Karpas-422 (cell line): ENCODE data around the gene LAP3. TPM values are rescaled to one million over a fixed set of nuclear protein-coding genes. Genes with fewer than 3 reads are reported as not detected.

Source experiments
- DNase-seq: peaks from one replicate; pipeline ENCODE4 v3.0.0-alpha.2; 2015
- H2AFZ ChIP-seq: fragments of 200-600 bp; sonication (generic); 2 replicates; pipeline ENCODE4 v1.6.1; 2014; ENCODE audit warnings: antibody characterized with exemption, low read length, mixed read lengths
- H3K27ac ChIP-seq: fragments of 200-600 bp; sonication (generic); 2 replicates; pipeline ENCODE4 v1.5.1; 2014; ENCODE audit warnings: mild to moderate bottlenecking, low read length, moderate library complexity
- H3K27me3 ChIP-seq: fragments of 200-600 bp; sonication (generic); 2 replicates; pipeline ENCODE4 v1.6.1; 2014; ENCODE audit warnings: low read length, mixed read lengths
- H3K36me3 ChIP-seq: fragments of 200-600 bp; sonication (generic); 2 replicates; pipeline ENCODE4 v1.6.1; 2014; ENCODE audit warnings: low read length, mixed read lengths; ENCODE audit not compliant: insufficient read depth
- H3K4me1 ChIP-seq: fragments of 200-600 bp; sonication (generic); 2 replicates; pipeline ENCODE4 v1.6.1; 2014; ENCODE audit warnings: mild to moderate bottlenecking, low read length, mixed read lengths
- H3K4me2 ChIP-seq: fragments of 200-600 bp; sonication (generic); 2 replicates; pipeline ENCODE4 v1.6.1; 2014; ENCODE audit warnings: low read length, low read depth, mild to moderate bottlenecking; ENCODE audit not compliant: poor library complexity, severe bottlenecking
- H3K4me3 ChIP-seq: fragments of 200-600 bp; sonication (generic); 2 replicates; pipeline ENCODE4 v1.5.1; 2014; ENCODE audit warnings: mild to moderate bottlenecking, antibody characterized with exemption, low read length, mixed read lengths
- H3K79me2 ChIP-seq: fragments of 200-600 bp; sonication (generic); 2 replicates; pipeline ENCODE4 v1.6.1; 2014; ENCODE audit warnings: mild to moderate bottlenecking, low read length, mixed read lengths
- H3K9ac ChIP-seq: fragments of 200-600 bp; sonication (generic); 2 replicates; pipeline ENCODE4 v1.6.0; 2014; ENCODE audit warnings: low read length
- H3K9me2 ChIP-seq: fragments of 200-600 bp; sonication (generic), shearing (Covaris generic); replicated peaks from 2 replicates; pipeline ENCODE4 v1.6.0; 2014; ENCODE audit warnings: mild to moderate bottlenecking, low read length, moderate library complexity; ENCODE audit not compliant: insufficient read depth
- H3K9me3 ChIP-seq: fragments of 300-700, 200-600 bp; sonication (generic); 2 replicates; pipeline ENCODE4 v1.6.1; 2014; ENCODE audit warnings: low read length, mixed read lengths
- H4K20me1 ChIP-seq: fragments of 200-600 bp; sonication (generic); 2 replicates; pipeline ENCODE4 v1.6.1; 2014; ENCODE audit warnings: mild to moderate bottlenecking, antibody characterized with exemption, low read length, low read depth; ENCODE audit not compliant: insufficient read depth
- total RNA-seq: library from RNA; depleted of rRNA; stranded (reverse); fragments of >200 nt; shearing (Covaris generic); gene quantifications from 2 replicates; pipeline ENCODE4 v1.2.3, GENCODE V29; 2014; ENCODE audit warnings: low replicate concordance

LAP3 gene
- total RNA-seq, 1 experiment from 2014 or later, result 146 TPM

DNA sequence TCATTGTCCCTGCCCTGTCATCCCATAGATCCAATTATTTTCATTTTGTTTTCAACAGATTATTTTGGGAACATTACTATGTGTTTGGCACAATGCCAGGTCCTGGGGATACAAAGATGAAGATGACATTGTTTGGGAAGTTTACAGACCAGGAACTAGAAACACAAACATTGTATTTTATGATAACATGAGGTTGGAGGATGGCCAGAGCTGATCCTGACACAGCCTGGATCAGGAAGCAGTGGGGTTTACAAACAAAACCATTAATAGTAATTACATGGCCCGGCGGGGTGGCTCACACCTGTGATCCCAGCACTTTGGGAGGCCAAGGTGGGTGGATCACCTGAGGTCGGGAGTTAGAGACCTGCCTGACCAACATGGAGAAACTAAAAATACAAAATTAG is 32.2 kb upstream of the LAP3 start:
- Histone ChIP-seq H3K4me2 (no peak overlapping the region), H3K27ac (no peak overlapping the region)

DNA sequence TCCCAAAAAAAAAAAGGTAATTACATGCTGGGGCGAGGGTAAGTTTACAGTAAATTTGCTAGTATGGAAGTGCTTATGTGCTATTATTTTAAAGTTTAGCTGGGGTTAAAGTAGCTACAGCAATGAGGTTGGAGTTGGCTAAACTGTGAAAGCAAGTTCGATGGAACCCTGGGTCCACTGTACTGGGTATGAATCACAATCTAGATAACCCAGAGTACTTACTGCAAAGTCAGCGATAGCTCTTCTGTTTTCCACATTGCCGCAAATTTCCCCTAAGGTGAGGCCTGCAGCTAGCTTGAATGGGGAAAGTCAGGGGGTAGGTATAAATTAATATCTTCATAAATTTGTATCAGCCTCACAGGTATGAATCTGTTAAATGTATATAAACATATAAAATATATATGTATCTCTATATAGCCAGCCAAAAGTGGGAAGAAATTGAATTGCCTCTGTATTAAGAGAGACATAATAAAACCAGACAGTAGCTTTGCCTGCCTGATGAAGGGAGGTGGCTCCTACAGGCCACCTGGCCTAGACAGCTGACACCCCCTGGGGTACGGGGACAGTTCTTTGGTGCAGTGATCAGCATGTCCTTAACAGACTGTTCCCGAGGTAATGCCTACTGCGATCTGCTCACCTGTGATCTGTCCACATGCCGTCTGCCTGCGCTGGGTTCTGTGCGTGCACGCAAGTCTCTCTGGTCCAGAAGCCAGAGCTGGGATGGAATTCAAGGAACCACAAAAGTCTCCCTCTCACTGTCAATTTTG is 31.4 kb upstream of the LAP3 start:
- Histone ChIP-seq H3K27me3 (no peaks in the 10 kb centered on the region), H3K9me2 (no peaks in the 10 kb centered on the region), H3K27ac (no peak overlapping the region), H2AFZ (no peak overlapping the region), H4K20me1 (no peaks in the 10 kb centered on the region), H3K4me1 (peaks cover 4% of the 10 kb centered on the region; the same call in 1 of the 2 replicates), H3K9me3 (no peaks in the 10 kb centered on the region), H3K36me3 (no peaks in the 10 kb centered on the region), H3K4me3 (no peak overlapping the region), H3K79me2 (no peaks in the 10 kb centered on the region), H3K4me2 (no peak overlapping the region), H3K9ac (no peak overlapping the region)
- no peak for DNase-seq

More for the DNA sequence above, 32.2 kb upstream of the LAP3 start:
- H3K9me3 ChIP-seq, result no peaks in the 10 kb centered on the region
- H3K9ac ChIP-seq, result no peak overlapping the region
- no peak for DNase-seq
- H3K27me3 ChIP-seq, result no peaks in the 10 kb centered on the region
- peaks cover 3% of the 10 kb centered on the region; the same call in 1 of the 2 replicates for H3K4me1 ChIP-seq
- H4K20me1 ChIP-seq, result no peaks in the 10 kb centered on the region
- H2AFZ ChIP-seq, result no peak overlapping the region
- no peaks in the 10 kb centered on the region for H3K36me3 ChIP-seq
- no peak overlapping the region for H3K4me3 ChIP-seq
- no peaks in the 10 kb centered on the region for H3K79me2 ChIP-seq
- no peaks in the 10 kb centered on the region for H3K9me2 ChIP-seq

DNA sequence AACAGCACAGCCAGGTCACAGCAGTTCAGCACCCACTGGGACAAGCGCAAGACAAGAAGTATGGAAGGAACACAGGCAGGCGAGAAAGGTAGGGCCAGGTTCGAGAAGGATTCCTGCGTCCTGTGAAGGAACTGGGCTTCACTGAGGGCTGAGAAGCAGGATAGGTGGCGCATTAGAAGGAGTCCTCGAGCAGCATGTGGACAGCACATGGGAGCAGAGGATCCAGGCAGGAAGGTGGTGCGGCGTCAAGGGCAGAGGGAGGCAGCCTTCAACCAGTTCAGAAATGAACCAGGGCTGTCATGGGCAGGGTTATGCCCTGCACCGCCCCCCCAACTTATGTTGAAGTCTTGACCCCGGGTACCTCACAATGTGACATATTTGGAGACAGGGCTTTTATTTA is 30.8 kb upstream of the LAP3 start:
- no peak overlapping the region for H3K27ac ChIP-seq
- no peak overlapping the region for H3K9ac ChIP-seq
- no peaks in the 10 kb centered on the region for H4K20me1 ChIP-seq
- no peak for DNase-seq
- no peaks in the 10 kb centered on the region for H3K9me2 ChIP-seq
- no peak overlapping the region for H2AFZ ChIP-seq
- H3K27me3 ChIP-seq, result no peaks in the 10 kb centered on the region
- H3K4me3 ChIP-seq, result no peak overlapping the region
- peaks cover 4% of the 10 kb centered on the region; the same call in 1 of the 2 replicates for H3K4me1 ChIP-seq
- no peaks in the 10 kb centered on the region for H3K79me2 ChIP-seq
- no peaks in the 10 kb centered on the region for H3K9me3 ChIP-seq
- H3K4me2 ChIP-seq, result no peak overlapping the region
- no peaks in the 10 kb centered on the region for H3K36me3 ChIP-seq

DNA sequence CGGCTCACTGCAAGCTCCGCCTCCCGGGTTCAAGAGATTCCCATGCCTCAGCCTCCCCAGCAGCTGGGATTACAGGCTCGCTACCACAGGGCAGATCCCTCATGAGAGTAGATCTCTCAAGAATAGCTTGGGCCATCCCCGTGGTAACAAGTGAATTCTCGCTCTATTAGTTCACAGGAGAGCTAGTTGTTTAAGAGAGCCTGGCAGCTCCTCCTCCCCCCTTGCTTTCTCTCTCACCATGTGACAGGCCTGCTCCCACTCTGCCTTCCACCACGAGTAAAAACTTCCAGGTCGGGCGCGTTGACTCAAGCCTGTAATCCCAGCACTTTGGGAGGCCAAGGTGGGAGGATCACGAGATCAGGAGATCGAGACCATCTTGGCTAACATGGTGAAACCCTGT is 30.3 kb upstream of the LAP3 start:
- Histone ChIP-seq H3K79me2 (no peaks in the 10 kb centered on the region), H3K9me3 (no peaks in the 10 kb centered on the region), H3K4me3 (no peak overlapping the region), H3K27me3 (no peaks in the 10 kb centered on the region), H3K36me3 (no peaks in the 10 kb centered on the region), H3K9me2 (no peaks in the 10 kb centered on the region), H3K4me1 (peaks cover 7% of the 10 kb centered on the region), H3K9ac (no peak overlapping the region), H3K4me2 (no peak overlapping the region), H3K27ac (no peak overlapping the region), H2AFZ (no peak overlapping the region), H4K20me1 (no peaks in the 10 kb centered on the region)
- no peak for DNase-seq

DNA sequence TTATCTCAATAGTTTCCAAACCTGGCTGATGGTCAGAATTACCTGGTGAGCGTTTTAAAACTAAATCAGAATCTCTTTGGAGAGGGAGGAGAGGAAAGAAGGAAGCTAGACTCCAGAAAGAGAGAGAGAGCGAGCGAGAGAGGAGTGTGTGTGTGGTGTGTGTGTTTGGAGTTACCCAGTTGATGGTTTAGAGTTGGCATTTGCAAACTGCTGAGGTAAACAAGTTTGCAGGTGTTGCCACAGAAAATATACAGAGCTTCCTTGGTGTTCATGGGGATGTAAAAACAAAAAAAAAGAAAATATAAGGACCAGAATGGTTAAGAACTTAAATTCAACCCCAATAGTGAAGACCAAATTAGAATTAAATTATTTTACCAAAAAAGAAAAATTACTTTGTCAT is 26.4 kb upstream of the LAP3 start:
- no peak overlapping the region for H2AFZ ChIP-seq
- H3K4me2 ChIP-seq, result no peak overlapping the region
- no peaks in the 10 kb centered on the region for H3K79me2 ChIP-seq
- no peaks in the 10 kb centered on the region for H3K9me2 ChIP-seq
- H3K36me3 ChIP-seq, result no peaks in the 10 kb centered on the region
- no peaks in the 10 kb centered on the region for H4K20me1 ChIP-seq
- no peak overlapping the region for H3K4me3 ChIP-seq
- no peak for DNase-seq
- H3K9me3 ChIP-seq, result no peaks in the 10 kb centered on the region
- peaks cover 16% of the 10 kb centered on the region for H3K4me1 ChIP-seq
- H3K27me3 ChIP-seq, result no peaks in the 10 kb centered on the region
- H3K27ac ChIP-seq, result no peak overlapping the region
- no peak overlapping the region for H3K9ac ChIP-seq

DNA sequence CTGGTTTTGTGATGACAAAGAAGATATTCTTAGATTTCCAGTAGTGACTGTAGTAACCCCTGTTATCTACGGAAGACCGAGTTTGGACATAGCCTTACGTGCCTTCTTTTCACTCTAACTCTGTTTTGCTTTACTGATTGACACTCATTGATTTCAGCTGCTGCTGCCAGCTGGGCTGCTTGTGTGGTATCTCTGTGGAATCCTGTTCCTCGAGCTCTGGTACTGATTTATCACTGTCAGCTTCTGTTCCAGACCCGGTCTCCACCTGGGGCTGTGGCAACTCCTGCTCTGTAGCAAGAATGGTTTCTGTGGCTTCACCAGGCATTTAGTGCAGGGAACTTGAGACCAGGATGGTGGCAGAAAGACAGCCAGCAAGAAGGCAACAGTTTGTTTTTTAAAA is 24.6 kb upstream of the LAP3 start:
- DNase-seq, result no peak
- Histone ChIP-seq H3K79me2 (no peaks in the 10 kb centered on the region), H3K27me3 (no peaks in the 10 kb centered on the region), H3K4me1 (peaks cover 16% of the 10 kb centered on the region), H2AFZ (peak overlapping the region; percentile 60), H3K9me3 (no peaks in the 10 kb centered on the region), H3K4me3 (no peak overlapping the region), H3K9me2 (no peaks in the 10 kb centered on the region), H3K4me2 (peak overlapping the region; percentile 12), H4K20me1 (no peaks in the 10 kb centered on the region), H3K27ac (no peak overlapping the region), H3K36me3 (no peaks in the 10 kb centered on the region), H3K9ac (no peak overlapping the region)

DNA sequence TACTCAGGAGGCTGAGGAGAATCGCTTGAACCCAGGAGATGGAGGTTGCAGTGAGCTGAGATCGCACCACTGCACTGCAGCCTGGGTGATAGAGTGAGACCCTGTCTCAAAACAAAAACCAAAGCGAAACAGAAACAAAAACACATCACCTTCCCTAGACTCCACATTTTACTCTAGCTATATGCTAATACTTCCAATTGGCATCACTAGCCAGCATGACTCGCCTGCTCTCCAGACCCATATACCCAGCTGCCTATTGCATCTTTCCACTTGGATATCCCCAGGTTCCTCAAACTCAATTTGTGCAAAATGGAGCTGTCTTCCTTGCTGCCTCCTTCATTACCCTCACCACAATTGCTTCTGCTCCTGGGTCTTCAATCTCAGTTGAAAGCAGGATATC is 22.4 kb upstream of the LAP3 start:
- no peak overlapping the region for H3K27ac ChIP-seq
- H3K9ac ChIP-seq, result no peak overlapping the region
- no peaks in the 10 kb centered on the region for H3K27me3 ChIP-seq
- no peak overlapping the region for H3K4me3 ChIP-seq
- no peaks in the 10 kb centered on the region for H3K9me2 ChIP-seq
- no peak overlapping the region for H2AFZ ChIP-seq
- DNase-seq, result no peak
- H4K20me1 ChIP-seq, result no peaks in the 10 kb centered on the region
- H3K9me3 ChIP-seq, result no peaks in the 10 kb centered on the region
- H3K4me1 ChIP-seq, result peaks cover 16% of the 10 kb centered on the region
- H3K79me2 ChIP-seq, result no peaks in the 10 kb centered on the region
- no peaks in the 10 kb centered on the region for H3K36me3 ChIP-seq
- no peak overlapping the region for H3K4me2 ChIP-seq

DNA sequence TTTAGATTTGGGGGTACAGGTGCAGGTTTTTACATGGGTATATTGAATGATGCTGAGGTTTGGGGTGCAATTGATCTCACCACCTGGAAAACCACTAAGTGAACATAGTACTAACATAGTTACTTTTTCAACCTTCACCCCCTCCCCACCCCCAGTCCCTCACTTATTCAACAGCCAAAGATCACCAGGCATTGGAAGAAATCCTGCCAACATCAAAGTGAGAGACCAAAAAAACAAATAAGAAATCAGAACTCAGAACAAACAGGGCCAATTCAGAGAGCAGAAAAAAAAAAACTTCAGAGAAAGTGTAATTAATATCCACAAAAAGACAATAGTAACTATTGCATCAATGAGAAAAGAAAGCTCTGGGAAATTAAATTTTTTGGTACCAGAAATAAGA is 20.5 kb upstream of the LAP3 start:
- H3K27ac ChIP-seq, result no peak overlapping the region
- no peak overlapping the region for H3K9ac ChIP-seq
- H3K4me1 ChIP-seq, result peaks cover 11% of the 10 kb centered on the region
- no peaks in the 10 kb centered on the region for H3K9me3 ChIP-seq
- H3K4me2 ChIP-seq, result no peak overlapping the region
- H3K79me2 ChIP-seq, result no peaks in the 10 kb centered on the region
- no peaks in the 10 kb centered on the region for H4K20me1 ChIP-seq
- H3K9me2 ChIP-seq, result no peaks in the 10 kb centered on the region
- DNase-seq, result no peak
- H3K4me3 ChIP-seq, result no peak overlapping the region
- H3K27me3 ChIP-seq, result no peaks in the 10 kb centered on the region
- H3K36me3 ChIP-seq, result no peaks in the 10 kb centered on the region
- H2AFZ ChIP-seq, result no peak overlapping the region
